H1 (cell line): ENCODE measurements around the gene TBC1D2B. TPM values are rescaled to one million over a fixed set of nuclear protein-coding genes. Genes with fewer than 3 reads are reported as not detected.
"Not testable (repeated sequence)": the region's sequence is repeated elsewhere in the genome, so short reads cannot be mapped to it uniquely, and the experiment has no call there.

Experiments used
- CTCF ChIA-PET: fragments of 300-600 bp; sonication (Branson Sonifier 250); formaldehyde crosslinking; loops from one replicate; lab custom pipeline; 2021; ENCODE audit not compliant: partially characterized antibody; lab: Charles Lee
- POLR2A ChIA-PET: fragments of 300-600 bp; sonication (Branson Sonifier 250); formaldehyde crosslinking; loops from one replicate; lab custom pipeline; 2021; ENCODE audit warnings: inconsistent platforms; ENCODE audit not compliant: partially characterized antibody; lab: Charles Lee
- DNase-seq, 2 experiments: peaks; one replicate each; pipeline versions ENCODE4 v3.0.0 to v3.0.0-alpha.2; 2010 to 2022; ENCODE audit warnings: low spot score in 2 of 2, low read depth in 1 of 2, mixed read lengths in 1 of 2
- FAIRE-seq: peaks from 2 replicates; lab custom pipeline; 2011; peaks lifted over from hg19 to GRCh38; lab: Jason Lieb, UNC
- H2AFZ ChIP-seq: 2 replicates; pipeline ENCODE4 v1.8.1; 2012; ENCODE audit warnings: low read length, inconsistent platforms
- H2AK5ac ChIP-seq: 2 replicates; pipeline ENCODE4 v1.6.1; 2013; ENCODE audit warnings: low read depth, low read length
- H2BK120ac ChIP-seq: replicated peaks from 2 replicates; pipeline ENCODE3; 2013; ENCODE audit warnings: low read depth, low read length, inconsistent platforms
- H2BK12ac ChIP-seq: 2 replicates; pipeline ENCODE4 v1.6.1; 2013; ENCODE audit warnings: low read depth, low read length
- H2BK15ac ChIP-seq: 2 replicates; pipeline ENCODE4 v1.6.1; 2013; ENCODE audit warnings: low read length
- H2BK20ac ChIP-seq: 2 replicates; pipeline ENCODE4 v1.6.1; 2013; ENCODE audit warnings: low read length
- H2BK5ac ChIP-seq: 2 replicates; pipeline ENCODE4 v1.6.1; 2013; ENCODE audit warnings: low read depth, low read length
- H3K14ac ChIP-seq: 2 replicates; pipeline ENCODE4 v1.6.1; 2013; ENCODE audit warnings: inconsistent platforms; ENCODE audit not compliant: insufficient read length
- H3K18ac ChIP-seq: 2 replicates; pipeline ENCODE4 v1.6.1; 2013; ENCODE audit warnings: low read length; ENCODE audit errors: extremely low read depth
- H3K23ac ChIP-seq: 2 replicates; pipeline ENCODE4 v1.6.1; 2013; ENCODE audit warnings: inconsistent platforms; ENCODE audit not compliant: insufficient read length
- H3K23me2 ChIP-seq: 2 replicates; pipeline ENCODE4 v1.6.1; 2013; ENCODE audit warnings: low read depth, low read length
- H3K27ac ChIP-seq: 2 replicates; pipeline ENCODE4 v1.6.1; 2011; ENCODE audit warnings: low read depth, low read length, inconsistent platforms
- H3K27me3 ChIP-seq, 4 experiments: replicated peaks in 1 of 4; 1 replicate in 1 of 4; 2 replicates in 3 of 4; pipeline versions ENCODE4 v1.6.1 to v1.8.1; 2011 to 2013; ENCODE audit warnings: low read length in 3 of 4, mild to moderate bottlenecking in 3 of 4, inconsistent platforms in 2 of 4, mixed read lengths in 2 of 4, moderate library complexity in 1 of 4; ENCODE audit not compliant: control insufficient read depth in 3 of 4, insufficient read depth in 3 of 4; ENCODE audit errors: extremely low read depth in 1 of 4
- H3K36me3 ChIP-seq, 4 experiments: 2 replicates each; pipeline versions ENCODE4 v1.6.1 to v1.8.1; 2011 to 2013; ENCODE audit warnings: mild to moderate bottlenecking in 4 of 4, low read length in 3 of 4, moderate library complexity in 2 of 4, control low read depth in 1 of 4, inconsistent platforms in 1 of 4; ENCODE audit not compliant: insufficient read depth in 4 of 4, control insufficient read depth in 2 of 4
- H3K4ac ChIP-seq: replicated peaks from 2 replicates; pipeline ENCODE3; 2013; ENCODE audit warnings: low read length, low read depth, mixed read lengths, inconsistent platforms; ENCODE audit not compliant: insufficient read length
- H3K4me1 ChIP-seq, 4 experiments: replicated peaks in 1 of 4; 1 replicate in 1 of 4; 2 replicates in 3 of 4; pipeline versions ENCODE4 v1.6.1 to v1.8.1; 2011 to 2013; ENCODE audit warnings: low read length in 3 of 4, inconsistent platforms in 2 of 4, mixed read lengths in 1 of 4; ENCODE audit not compliant: insufficient read depth in 4 of 4, control insufficient read depth in 3 of 4
- H3K4me2 ChIP-seq, 2 experiments: 2 replicates each; pipeline versions ENCODE4 v1.6.1 to v1.8.1; 2011 to 2013; ENCODE audit warnings: low read depth in 2 of 2, low read length in 2 of 2, control low read depth in 1 of 2, inconsistent platforms in 1 of 2, mild to moderate bottlenecking in 1 of 2; ENCODE audit not compliant: insufficient read depth in 1 of 2
- H3K4me3 ChIP-seq, 4 experiments: fragments of 200-600, 300-600 bp in 1 of 4; sonication (generic), shearing (Covaris generic), sonication (Bioruptor Twin) in 1 of 4; 2 replicates each; pipeline versions ENCODE4 v1.5.1 to v1.8.1; 2011 to 2016; ENCODE audit warnings: low read length in 4 of 4, low read depth in 3 of 4, control low read depth in 2 of 4, inconsistent platforms in 2 of 4, mild to moderate bottlenecking in 2 of 4, mixed read lengths in 1 of 4, moderate library complexity in 1 of 4; ENCODE audit not compliant: insufficient read depth in 2 of 4; ENCODE audit errors: extremely low read depth in 1 of 4
- H3K56ac ChIP-seq: replicated peaks from 2 replicates; pipeline ENCODE3; 2013; ENCODE audit warnings: low read depth, mild to moderate bottlenecking, mixed read lengths, low read length, inconsistent platforms; ENCODE audit not compliant: insufficient read length
- H3K79me1 ChIP-seq: 2 replicates; pipeline ENCODE4 v1.6.1; 2013; ENCODE audit warnings: low read depth, low read length, control low read depth
- H3K79me2 ChIP-seq, 2 experiments: 2 replicates each; pipeline versions ENCODE4 v1.6.1 to v1.8.1; 2012 to 2013; ENCODE audit warnings: low read length in 2 of 2, mild to moderate bottlenecking in 2 of 2, inconsistent platforms in 1 of 2; ENCODE audit not compliant: insufficient read depth in 2 of 2, control insufficient read depth in 1 of 2
- H3K9ac ChIP-seq, 4 experiments: replicated peaks in 1 of 4; 1 replicate in 1 of 4; 2 replicates in 3 of 4; pipeline versions ENCODE4 v1.6.1 to v1.8.1; 2011 to 2013; ENCODE audit warnings: low read depth in 3 of 4, low read length in 3 of 4, control low read depth in 2 of 4, mild to moderate bottlenecking in 2 of 4, moderate library complexity in 2 of 4, inconsistent platforms in 1 of 4; ENCODE audit errors: extremely low read depth in 1 of 4
- H3K9me3 ChIP-seq, 2 experiments: 2 replicates each; pipeline versions ENCODE4 v1.6.1 to v1.8.1; 2012 to 2013; ENCODE audit warnings: mild to moderate bottlenecking in 2 of 2, moderate library complexity in 2 of 2, control low read depth in 1 of 2, inconsistent platforms in 1 of 2, low read depth in 1 of 2, low read length in 1 of 2, mixed read lengths in 1 of 2; ENCODE audit not compliant: insufficient read depth in 2 of 2
- H4K20me1 ChIP-seq, 2 experiments: replicated peaks in 1 of 2; 2 replicates each; pipeline versions ENCODE3 to v1.8.1; 2011 to 2013; ENCODE audit warnings: inconsistent platforms in 2 of 2, low read length in 2 of 2, mild to moderate bottlenecking in 1 of 2; ENCODE audit not compliant: insufficient read depth in 2 of 2, control insufficient read depth in 1 of 2
- H4K5ac ChIP-seq: 2 replicates; pipeline ENCODE4 v1.6.1; 2013; ENCODE audit warnings: low read length, low read depth, mixed read lengths, inconsistent platforms; ENCODE audit not compliant: insufficient read length
- H4K8ac ChIP-seq: 2 replicates; pipeline ENCODE4 v1.8.0; 2013; ENCODE audit warnings: mild to moderate bottlenecking, moderate library complexity, low read length, inconsistent platforms; ENCODE audit not compliant: insufficient read depth; ENCODE audit errors: extremely low read depth
- H4K91ac ChIP-seq: replicated peaks from 2 replicates; pipeline ENCODE3; 2013; ENCODE audit warnings: low read length, mixed read lengths, inconsistent platforms; ENCODE audit not compliant: insufficient read length
- WGBS, 2 experiments: shearing (Covaris generic) in 1 of 2; methylation state at CpG; one replicate each; pipeline versions ENCODE4 v1.1.6 to v1.1.7; 2013 to 2015; ENCODE audit warnings: low lambda C conversion rate in 2 of 2, mixed read lengths in 2 of 2, inconsistent platforms in 1 of 2, low coverage in 1 of 2, missing lambda C conversion rate in 1 of 2; ENCODE audit not compliant: insufficient replicate concordance in 2 of 2, insufficient coverage in 1 of 2, insufficient read length in 1 of 2; ENCODE audit errors: extremely low coverage in 1 of 2, missing lambda C conversion rate in 1 of 2; 5-methylcytosine and 5-hydroxymethylcytosine counted together
- polyA plus RNA-seq, 7 experiments: library from polyadenylated mRNA; depleted of rRNA in 3 of 7; stranded (reverse) in 5 of 7; unstranded in 2 of 7; fragments of >200 nt in 5 of 7; fragments of 200-250 nt in 2 of 7; gene quantifications; 1 replicate in 5 of 7; 2 replicates in 1 of 7; 4 replicates in 1 of 7; pipeline versions ENCODE4 v1.2.1 to v1.2.3, GENCODE V29; 2011 to 2013; ENCODE audit warnings: missing spikeins in 2 of 7, mixed read lengths in 2 of 7
- total RNA-seq: library from RNA; stranded (reverse); fragmentation: NEBNext Ultra II Directional; extraction: Animal tissue kit (Norgen Biotek cat#: 25700); gene quantifications from 2 replicates; pipeline ENCODE4 v1.2.1, GENCODE V29; 2021

The TBC1D2B gene
- total and polyA plus RNA-seq, 2 of the 8 experiments (the other 6 are each of a cell fraction or from before 2014, with no cell fraction given): 11.9 to 19.5 TPM

DNA sequence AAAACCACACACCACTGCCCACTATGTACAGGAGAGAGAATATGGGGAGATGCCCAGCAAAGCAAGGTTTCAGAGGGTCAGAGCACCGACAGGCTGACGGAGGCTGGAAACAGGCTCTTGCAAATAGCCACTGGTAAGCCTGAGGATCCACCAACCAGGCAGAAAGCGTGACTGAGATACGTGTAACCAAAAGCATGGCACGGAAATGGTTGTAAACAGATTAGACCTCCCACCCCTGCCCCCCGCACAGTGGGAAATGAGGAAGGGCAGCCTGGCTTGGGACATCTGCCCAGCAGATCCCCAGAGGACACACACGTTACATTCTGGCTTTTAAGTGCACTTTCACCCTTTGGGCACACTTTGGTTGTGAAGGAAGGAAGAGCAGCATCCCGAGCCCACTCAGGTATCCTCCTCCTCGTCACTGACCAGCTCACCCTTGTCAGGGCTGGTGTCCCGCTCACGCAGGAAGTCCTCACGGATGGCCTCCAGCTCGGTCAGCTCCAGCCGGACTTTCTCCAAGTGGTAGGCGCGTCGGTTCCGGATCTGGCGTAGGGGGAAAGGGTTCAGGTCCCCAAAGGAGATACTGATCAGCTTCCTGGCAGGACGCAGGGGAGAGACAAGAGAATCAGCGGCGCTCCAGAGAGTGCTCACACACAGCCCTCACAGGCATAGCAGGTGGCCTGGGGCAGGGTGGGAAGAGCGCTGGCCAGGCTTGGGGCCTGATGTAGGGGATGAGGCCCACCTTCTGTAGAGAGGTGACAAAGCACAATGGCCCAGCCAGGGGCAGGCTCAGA is 79.6 kb downstream of the TBC1D2B start:
- not testable (repeated sequence) for H2AK5ac ChIP-seq, H2AFZ ChIP-seq, H3K4me2 ChIP-seq, H3K23me2 ChIP-seq, H4K20me1 ChIP-seq, H3K23ac ChIP-seq, H3K4ac ChIP-seq, H3K14ac ChIP-seq, H3K79me1 ChIP-seq, H3K27me3 ChIP-seq, H3K27ac ChIP-seq, H4K8ac ChIP-seq, H3K79me2 ChIP-seq, H3K9me3 ChIP-seq, FAIRE-seq, H2BK20ac ChIP-seq, H3K36me3 ChIP-seq, H4K91ac ChIP-seq, H2BK120ac ChIP-seq, H2BK12ac ChIP-seq, H2BK15ac ChIP-seq, H4K5ac ChIP-seq, DNase-seq, H3K56ac ChIP-seq, H3K4me3 ChIP-seq, H3K18ac ChIP-seq, H3K4me1 ChIP-seq, H3K9ac ChIP-seq, H2BK5ac ChIP-seq
- ChIA-PET POLR2A (interaction anchor here (1.4 kb wide), 1 partner anchor 9 kb away, joined by 4 read pairs; no protein-coding TSS in a partner anchor), CTCF (interaction anchor here (1.0 to 10.1 kb wide), 10 partner anchors 14 to 198 kb away, joined by 3 to 226 read pairs (median 9); no protein-coding TSS in a partner anchor)
- 94% methylated on average over 16 of the region's 23 CpGs; no CpG with 5 or more reads in 1 of the 2 experiments for WGBS, 2 experiments
